MM.1S (cell line): ENCODE data around the gene ALG8.

Experiments used
- DNase-seq: peaks from one replicate; pipeline ENCODE4 v3.0.0-alpha.2; 2015
- H2AFZ ChIP-seq: fragments of 300-600 bp; sonication (generic); 2 replicates; pipeline ENCODE4 v1.6.0; 2016; ENCODE audit warnings: antibody characterized with exemption, low read length
- H3F3A ChIP-seq: fragments of 300-600 bp; sonication (generic); 2 replicates; pipeline ENCODE4 v1.6.1; 2016; ENCODE audit warnings: mild to moderate bottlenecking, antibody characterized with exemption, low read length, moderate library complexity, mixed read lengths; ENCODE audit not compliant: insufficient read depth
- H3K27ac ChIP-seq: fragments of 300-600 bp; sonication (generic); 2 replicates; pipeline ENCODE4 v1.5.1; 2016; ENCODE audit warnings: mild to moderate bottlenecking, low read length
- H3K27me3 ChIP-seq: fragments of 300-600 bp; sonication (generic); replicated peaks from 2 replicates; pipeline ENCODE4 v1.6.0; 2016; ENCODE audit warnings: low read length; ENCODE audit not compliant: insufficient read depth
- H3K36me3 ChIP-seq: fragments of 300-600 bp; sonication (generic); replicated peaks from 2 replicates; pipeline ENCODE4 v1.6.1; 2016; ENCODE audit warnings: mild to moderate bottlenecking, low read length, mixed read lengths; ENCODE audit not compliant: insufficient read depth
- H3K4me1 ChIP-seq: fragments of 300-600 bp; sonication (generic); 2 replicates; pipeline ENCODE4 v1.6.1; 2016; ENCODE audit warnings: low read length, mixed read lengths
- H3K4me2 ChIP-seq: fragments of 300-600 bp; sonication (generic); 2 replicates; pipeline ENCODE4 v1.6.0; 2016; ENCODE audit warnings: low read depth, low read length
- H3K4me3 ChIP-seq: fragments of 300-600 bp; sonication (generic); 2 replicates; pipeline ENCODE4 v1.5.1; 2016; ENCODE audit warnings: low read length, mixed read lengths
- H3K79me2 ChIP-seq: fragments of 300-600 bp; sonication (generic); 2 replicates; pipeline ENCODE4 v1.6.1; 2016; ENCODE audit warnings: mixed run types, low read length, mixed read lengths
- H3K9ac ChIP-seq: fragments of 300-600 bp; sonication (generic); 2 replicates; pipeline ENCODE4 v1.6.1; 2016; ENCODE audit warnings: low read length, mixed read lengths
- H3K9me2 ChIP-seq: fragments of 300-600 bp; sonication (generic); replicated peaks from 2 replicates; pipeline ENCODE4 v1.6.1; 2016; ENCODE audit warnings: mild to moderate bottlenecking, low read length, mixed read lengths; ENCODE audit not compliant: insufficient read depth
- H3K9me3 ChIP-seq: fragments of 300-600 bp; sonication (generic); replicated peaks from 2 replicates; pipeline ENCODE4 v1.6.1; 2016; ENCODE audit warnings: mild to moderate bottlenecking, low read length, mixed read lengths; ENCODE audit not compliant: insufficient read depth
- H4K20me1 ChIP-seq: fragments of 300-600 bp; sonication (generic); 2 replicates; pipeline ENCODE4 v1.6.1; 2016; ENCODE audit warnings: mild to moderate bottlenecking, low read length, moderate library complexity, mixed read lengths; ENCODE audit not compliant: insufficient read depth
- CTCF ChIP-seq: fragments of 300-600 bp; sonication (generic); IDR thresholded peaks from 2 replicates; pipeline ENCODE4 v1.5.1; 2016; ENCODE audit warnings: antibody characterized with exemption, low read length, mixed read lengths
- EZH2 ChIP-seq: fragments of 300-600 bp; sonication (generic); optimal IDR thresholded peaks from 2 replicates; pipeline ENCODE3; 2017; ENCODE audit warnings: low read depth, mild to moderate bottlenecking, antibody characterized with exemption, low read length, mixed read lengths
- EZH2phosphoT487 ChIP-seq: fragments of 300-600 bp; sonication (generic); IDR thresholded peaks from 2 replicates; pipeline ENCODE4 v1.6.1; 2018; ENCODE audit warnings: antibody characterized with exemption, low read length

ALG8 gene

GRCh38 chr11:78151804-78152203, 12.4 kb upstream of the ALG8 start:
- Histone ChIP-seq H3K27ac (no peak overlapping the region), H3K36me3 (no peaks in the 10 kb centered on the region), H3K4me1 (no peaks in the 10 kb centered on the region), H3K79me2 (no peaks in the 10 kb centered on the region), H3K9me3 (no peaks in the 10 kb centered on the region), H3K9ac (no peak overlapping the region), H2AFZ (no peak overlapping the region), H4K20me1 (no peaks in the 10 kb centered on the region), H3F3A (no peaks in the 10 kb centered on the region), H3K4me2 (no peak overlapping the region), H3K9me2 (no peaks in the 10 kb centered on the region), H3K27me3 (no peaks in the 10 kb centered on the region), H3K4me3 (no peak overlapping the region)
- DNase-seq, result no peak
- TF ChIP-seq CTCF (no peak), EZH2 (no peak), EZH2phosphoT487 (no peak)

- H3K9me3 ChIP-seq, result no peaks in the 10 kb centered on the region
- H3K4me1 ChIP-seq, result no peaks in the 10 kb centered on the region
- no peak overlapping the region for H3K27ac ChIP-seq
- H3K36me3 ChIP-seq, result no peaks in the 10 kb centered on the region
- H3K4me3 ChIP-seq, result no peak overlapping the region
- H3K4me2 ChIP-seq, result no peak overlapping the region
- H3K79me2 ChIP-seq, result no peaks in the 10 kb centered on the region
- H4K20me1 ChIP-seq, result no peaks in the 10 kb centered on the region
- H3F3A ChIP-seq, result no peaks in the 10 kb centered on the region
- no peak for TF ChIP-seq EZH2
- TF ChIP-seq EZH2phosphoT487, result no peak
- TF ChIP-seq CTCF, result no peak
- no peaks in the 10 kb centered on the region for H3K27me3 ChIP-seq
- DNase-seq, result no peak
- no peak overlapping the region for H2AFZ ChIP-seq
- H3K9ac ChIP-seq, result no peak overlapping the region
- H3K9me2 ChIP-seq, result no peaks in the 10 kb centered on the region
Observed at GRCh38 chr11:78150754-78151153, 11.3 kb upstream of the ALG8 start.

GRCh38 chr11:78150346-78150745, 10.9 kb upstream of the ALG8 start:
- Histone ChIP-seq H2AFZ (no peak overlapping the region), H4K20me1 (no peaks in the 10 kb centered on the region), H3K79me2 (no peaks in the 10 kb centered on the region), H3K27ac (no peak overlapping the region), H3K9ac (no peak overlapping the region), H3K4me3 (no peak overlapping the region), H3K9me2 (no peaks in the 10 kb centered on the region), H3K36me3 (no peaks in the 10 kb centered on the region), H3K27me3 (no peaks in the 10 kb centered on the region), H3F3A (no peaks in the 10 kb centered on the region), H3K4me1 (no peaks in the 10 kb centered on the region), H3K4me2 (no peak overlapping the region), H3K9me3 (no peaks in the 10 kb centered on the region)
- no peak for DNase-seq
- no peak for TF ChIP-seq CTCF

- H3K27ac ChIP-seq, result no peak overlapping the region
- no peaks in the 10 kb centered on the region for H3K27me3 ChIP-seq
- no peak overlapping the region for H3K9ac ChIP-seq
- H3K4me3 ChIP-seq, result no peak overlapping the region
- no peak for DNase-seq
- H4K20me1 ChIP-seq, result no peaks in the 10 kb centered on the region
- TF ChIP-seq CTCF (no peak), EZH2 (no peak), EZH2phosphoT487 (no peak)
- H3K9me3 ChIP-seq, result no peaks in the 10 kb centered on the region
- H3K9me2 ChIP-seq, result no peaks in the 10 kb centered on the region
- H2AFZ ChIP-seq, result no peak overlapping the region
- H3K4me2 ChIP-seq, result no peak overlapping the region
- no peaks in the 10 kb centered on the region for H3K79me2 ChIP-seq
- no peaks in the 10 kb centered on the region for H3K36me3 ChIP-seq
- H3K4me1 ChIP-seq, result no peaks in the 10 kb centered on the region
- H3F3A ChIP-seq, result no peaks in the 10 kb centered on the region
Observed at GRCh38 chr11:78149646-78150045, 10.2 kb upstream of the ALG8 start.
